ENCODE measurements around the gene TMTC1.

DNA sequence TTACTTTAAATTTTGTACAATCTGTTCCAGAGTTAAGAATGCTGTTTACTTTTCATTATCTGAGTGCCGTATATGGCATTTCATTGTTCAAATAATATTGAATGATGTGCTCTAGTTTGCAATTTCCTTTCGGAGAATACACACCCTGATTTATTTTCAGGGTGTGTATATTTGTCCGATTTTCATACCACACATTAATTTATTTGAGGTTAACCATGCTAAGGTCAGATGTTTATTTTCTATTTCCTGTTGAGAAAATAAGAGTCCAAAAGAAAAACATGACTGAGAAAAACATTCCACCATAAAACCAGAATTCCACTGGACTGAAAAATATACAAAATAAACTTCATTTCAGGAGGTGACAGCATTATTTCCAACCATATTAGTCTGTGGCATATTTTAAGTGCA lies 222.1 kb downstream of the TMTC1 start:
- no peak for TF ChIP-seq CTCF (IDR thresholded peaks at IDR 0.05; ENCODE audit: low read depth, low read length)
- no peak for TF ChIP-seq POLR2A (IDR thresholded peaks at IDR 0.05; ENCODE audit: extremely low read depth, insufficient read length)
- TF ChIP-seq, protein P1, sequence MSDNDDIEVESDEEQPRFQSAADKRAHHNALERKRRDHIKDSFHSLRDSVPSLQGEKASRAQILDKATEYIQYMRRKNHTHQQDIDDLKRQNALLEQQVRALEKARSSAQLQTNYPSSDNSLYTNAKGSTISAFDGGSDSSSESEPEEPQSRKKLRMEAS (IDR thresholded peaks at IDR 0.05; ENCODE audit: low read depth, low read length), result no peak
- TF ChIP-seq MYC (IDR thresholded peaks at IDR 0.05; ENCODE audit: low read depth, low read length), result no peak

Measured in NB4 (cell line).